H1 (cell line): ENCODE measurements around the gene PFKFB3. TPM values are rescaled to one million over a fixed set of nuclear protein-coding genes. Genes with fewer than 3 reads are reported as not detected.

Experiments
- polyA plus RNA-seq, 7 experiments: library from polyadenylated mRNA; depleted of rRNA in 3 of 7; stranded (reverse) in 5 of 7; unstranded in 2 of 7; fragments of >200 nt in 5 of 7; fragments of 200-250 nt in 2 of 7; gene quantifications; 1 replicate in 5 of 7; 2 replicates in 1 of 7; 4 replicates in 1 of 7; pipeline versions ENCODE4 v1.2.1 to v1.2.3, GENCODE V29; 2011 to 2013; ENCODE audit warnings: missing spikeins in 2 of 7, mixed read lengths in 2 of 7
- total RNA-seq: library from RNA; stranded (reverse); fragmentation: NEBNext Ultra II Directional; extraction: Animal tissue kit (Norgen Biotek cat#: 25700); gene quantifications from 2 replicates; pipeline ENCODE4 v1.2.1, GENCODE V29; 2021
- TF ChIP-seq, protein P1 (sequence below): IDR thresholded peaks from 2 replicates; pipeline ENCODE4 v1.6.1; 2011; ENCODE audit warnings: low read length, improper control_type of control experiment

The PFKFB3 gene
- total and polyA plus RNA-seq, 2 of the 8 experiments (the other 6 are each of a cell fraction or from before 2014, with no cell fraction given) = 15.6 to 32.0 TPM

DNA sequence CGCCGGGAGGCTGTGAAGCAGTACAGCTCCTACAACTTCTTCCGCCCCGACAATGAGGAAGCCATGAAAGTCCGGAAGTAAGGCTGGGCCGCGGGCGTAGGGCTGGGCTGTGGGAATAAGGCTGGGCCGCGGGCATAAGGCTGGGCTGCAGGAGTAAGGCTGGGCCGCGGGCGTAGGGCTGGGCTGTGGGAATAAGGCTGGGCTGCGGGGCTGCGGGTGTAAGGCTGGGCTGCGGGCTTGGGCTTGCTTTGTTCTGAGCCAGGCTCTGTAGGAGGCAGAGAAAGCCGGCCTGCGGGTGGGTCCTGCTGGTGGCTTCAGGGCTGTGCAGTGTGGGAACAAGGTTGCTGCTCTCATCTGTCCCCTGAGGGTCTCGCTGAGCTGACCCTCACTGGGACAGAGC lies 12.5 kb downstream of the PFKFB3 start (continued):
- TF ChIP-seq, protein P1, sequence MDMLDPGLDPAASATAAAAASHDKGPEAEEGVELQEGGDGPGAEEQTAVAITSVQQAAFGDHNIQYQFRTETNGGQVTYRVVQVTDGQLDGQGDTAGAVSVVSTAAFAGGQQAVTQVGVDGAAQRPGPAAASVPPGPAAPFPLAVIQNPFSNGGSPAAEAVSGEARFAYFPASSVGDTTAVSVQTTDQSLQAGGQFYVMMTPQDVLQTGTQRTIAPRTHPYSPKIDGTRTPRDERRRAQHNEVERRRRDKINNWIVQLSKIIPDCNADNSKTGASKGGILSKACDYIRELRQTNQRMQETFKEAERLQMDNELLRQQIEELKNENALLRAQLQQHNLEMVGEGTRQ = no peak
